ENCODE results near the gene ASB1. TPM values are rescaled to one million over a fixed set of nuclear protein-coding genes. Genes with fewer than 3 reads are reported as not detected.

Gene ASB1
- polyA plus RNA-seq, 1 of the 3 experiments (the other 2 are of a cell fraction) = 33.3 TPM

DNA sequence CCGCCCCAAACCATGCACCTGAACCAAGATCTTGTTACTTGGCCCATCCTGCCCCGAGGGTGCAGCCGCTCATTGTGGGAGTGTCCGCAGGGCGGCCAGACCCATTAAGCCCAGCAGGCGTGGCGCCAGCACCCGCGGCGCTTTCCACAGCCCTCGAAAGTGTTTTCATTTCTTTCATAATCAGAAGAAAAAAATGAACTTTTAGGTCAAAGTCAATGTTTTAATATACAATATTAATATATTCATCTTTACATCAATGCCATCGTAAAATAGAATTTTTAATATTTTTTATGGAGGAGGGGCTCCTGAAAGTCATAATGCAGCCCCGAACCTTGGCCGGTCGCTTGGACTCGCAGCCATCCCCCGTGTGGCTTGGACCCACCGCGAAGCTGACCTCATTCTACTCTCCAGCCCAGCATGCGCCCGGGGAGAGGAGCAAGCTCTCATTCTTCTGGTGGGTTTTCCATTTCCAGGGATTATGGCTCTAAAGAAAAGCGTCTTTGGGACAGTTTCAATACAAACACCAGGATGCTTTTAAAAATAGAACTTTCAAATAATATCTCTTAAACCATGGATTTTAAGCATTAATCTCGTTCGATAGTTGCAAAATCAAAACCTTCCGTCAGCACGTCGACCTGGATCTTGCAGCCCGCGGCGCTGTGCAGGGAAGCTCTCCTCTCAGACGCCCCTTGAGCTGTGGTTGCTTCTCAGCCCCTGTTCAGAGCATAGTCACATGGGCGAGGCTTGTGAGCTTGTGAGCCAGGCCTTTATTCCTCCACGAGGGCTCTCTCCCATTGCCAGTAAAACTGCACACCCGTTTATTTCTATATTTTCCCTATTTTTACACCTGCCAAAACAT is 17.2 kb upstream of the ASB1 start:
- Histone ChIP-seq H3K4me1 (ENCODE audit: control insufficient read depth in 1 of 2, insufficient read depth in 2 of 2, low read depth in 1 of 2, low read length in 1 of 2) (peaks cover 0 to 2% of the 10 kb centered on the region in 2 experiments; a peak in 1 of 4 replicates), H3K27me3 (ENCODE audit: insufficient read depth) (no peaks in the 10 kb centered on the region), H4K20me1 (ENCODE audit: insufficient read depth) (no peaks in the 10 kb centered on the region), H3K36me3 (replicated peaks in 1 of 2; ENCODE audit: control insufficient read depth in 1 of 2, insufficient read depth in 2 of 2, low read length in 1 of 2) (peaks cover 0 to 3% of the 10 kb centered on the region in 2 experiments), H3K9me2 (no peaks in the 10 kb centered on the region), H3K4me3 (ENCODE audit: low read depth in 2 of 2, low read length in 1 of 2) (no peak overlapping the region), H3K27ac (ENCODE audit: low read depth in 2 of 2, low read length in 1 of 2) (no peak overlapping the region), H3K79me2 (ENCODE audit: insufficient read depth) (no peaks in the 10 kb centered on the region), H3K9me3 (no peaks in the 10 kb centered on the region), H3F3A (replicated peaks; ENCODE audit: insufficient read depth) (no peaks in the 10 kb centered on the region), H2AFZ (ENCODE audit: low read depth) (no peak overlapping the region), H3K4me2 (no peak overlapping the region), H3K9ac (no peak overlapping the region)
- 95% methylated on average over 34 of the region's 34 CpGs for WGBS (ENCODE audit: low lambda C conversion rate)
- no peak for DNase-seq
- TF ChIP-seq FOSL2 (IDR thresholded peaks at IDR 0.05; ENCODE audit: borderline replicate concordance, low read depth) = no peak
- ChIA-PET CTCF (no interaction called here), POLR2A (no interaction called here)

DNA sequence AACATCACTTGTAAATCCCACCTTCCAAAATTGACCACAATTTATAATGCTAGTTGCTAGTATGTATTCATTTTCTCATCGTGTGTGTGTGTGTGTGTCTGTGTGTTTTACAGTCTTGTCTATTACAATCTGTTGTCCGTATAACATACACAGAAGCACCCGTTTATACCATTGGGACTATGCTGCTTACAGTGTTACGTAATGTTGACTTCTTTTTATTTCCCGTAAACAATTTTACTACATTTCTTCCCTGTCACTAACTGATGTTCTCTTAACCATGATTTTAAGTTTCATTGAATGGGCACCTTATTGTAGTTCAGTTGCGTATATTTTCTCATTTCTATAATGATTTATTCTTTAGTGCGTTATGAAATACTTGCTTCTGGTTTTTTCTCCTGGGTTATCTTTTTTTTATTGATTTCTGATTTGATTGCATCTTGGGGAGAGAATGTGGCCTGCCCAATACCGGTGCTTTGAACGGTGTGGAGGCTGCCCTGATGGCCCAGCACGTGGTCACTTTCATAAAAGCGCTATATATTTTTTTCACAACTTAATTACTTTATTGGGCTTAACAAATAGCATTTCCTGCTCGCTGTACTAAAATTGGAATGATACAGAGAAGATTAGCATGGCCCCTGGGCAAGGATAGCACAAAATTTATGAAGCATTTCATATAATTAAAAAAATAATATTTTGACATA is 14.5 kb upstream of the ASB1 start:
- Histone ChIP-seq H3K27me3 (ENCODE audit: insufficient read depth) (no peaks in the 10 kb centered on the region), H3K36me3 (replicated peaks in 1 of 2; ENCODE audit: control insufficient read depth in 1 of 2, insufficient read depth in 2 of 2, low read length in 1 of 2) (peaks cover 0 to 7% of the 10 kb centered on the region in 2 experiments), H3K4me2 (no peak overlapping the region), H3F3A (replicated peaks; ENCODE audit: insufficient read depth) (no peaks in the 10 kb centered on the region), H3K9ac (no peak overlapping the region), H3K4me3 (ENCODE audit: low read depth in 2 of 2, low read length in 1 of 2) (no peak overlapping the region), H3K79me2 (ENCODE audit: insufficient read depth) (no peaks in the 10 kb centered on the region), H4K20me1 (ENCODE audit: insufficient read depth) (no peaks in the 10 kb centered on the region), H3K9me3 (no peaks in the 10 kb centered on the region), H3K9me2 (no peaks in the 10 kb centered on the region), H3K4me1 (ENCODE audit: control insufficient read depth in 1 of 2, insufficient read depth in 2 of 2, low read depth in 1 of 2, low read length in 1 of 2) (peaks cover 0 to 2% of the 10 kb centered on the region in 2 experiments; a peak in 1 of 4 replicates), H3K27ac (ENCODE audit: low read depth in 2 of 2, low read length in 1 of 2) (no peak overlapping the region), H2AFZ (ENCODE audit: low read depth) (no peak overlapping the region)
- POLR2A ChIA-PET = no interaction called here
- no peak for TF ChIP-seq RCOR1 (IDR thresholded peaks at IDR 0.05; ENCODE audit: low read length)
- no peak for TF ChIP-seq TEAD4 (IDR thresholded peaks at IDR 0.05; ENCODE audit: borderline replicate concordance, insufficient read depth)
- TF ChIP-seq RAD21 (IDR thresholded peaks at IDR 0.05; ENCODE audit: low read length) = no peak
- TF ChIP-seq JUND (IDR thresholded peaks at IDR 0.05) = no peak
- TF ChIP-seq GATA2 (CRISPR knock-in tag; IDR thresholded peaks at IDR 0.05) = no peak
- no peak for TF ChIP-seq SMC3 (IDR thresholded peaks at IDR 0.05; ENCODE audit: low read depth, low read length)
- TF ChIP-seq YY1 (IDR thresholded peaks at IDR 0.05; ENCODE audit: low read depth) = no peak
- TF ChIP-seq, protein P1, sequence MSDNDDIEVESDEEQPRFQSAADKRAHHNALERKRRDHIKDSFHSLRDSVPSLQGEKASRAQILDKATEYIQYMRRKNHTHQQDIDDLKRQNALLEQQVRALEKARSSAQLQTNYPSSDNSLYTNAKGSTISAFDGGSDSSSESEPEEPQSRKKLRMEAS (IDR thresholded peaks at IDR 0.05; ENCODE audit: low read depth) = no peak
- TF ChIP-seq NRF1 (IDR thresholded peaks at IDR 0.05; ENCODE audit: low read depth, low read length) = no peak
- TF ChIP-seq SIN3A (IDR thresholded peaks at IDR 0.05; ENCODE audit: borderline replicate concordance, low read depth, low read length) = no peak
- no peak for TF ChIP-seq RFX5 (IDR thresholded peaks at IDR 0.05; ENCODE audit: low read length)
- TF ChIP-seq, protein P2, sequence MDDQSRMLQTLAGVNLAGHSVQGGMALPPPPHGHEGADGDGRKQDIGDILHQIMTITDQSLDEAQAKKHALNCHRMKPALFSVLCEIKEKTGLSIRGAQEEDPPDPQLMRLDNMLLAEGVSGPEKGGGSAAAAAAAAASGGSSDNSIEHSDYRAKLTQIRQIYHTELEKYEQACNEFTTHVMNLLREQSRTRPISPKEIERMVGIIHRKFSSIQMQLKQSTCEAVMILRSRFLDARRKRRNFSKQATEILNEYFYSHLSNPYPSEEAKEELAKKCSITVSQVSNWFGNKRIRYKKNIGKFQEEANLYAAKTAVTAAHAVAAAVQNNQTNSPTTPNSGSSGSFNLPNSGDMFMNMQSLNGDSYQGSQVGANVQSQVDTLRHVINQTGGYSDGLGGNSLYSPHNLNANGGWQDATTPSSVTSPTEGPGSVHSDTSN (IDR thresholded peaks at IDR 0.05) = no peak
- TF ChIP-seq ELF1 (IDR thresholded peaks at IDR 0.05) = no peak
- WGBS (ENCODE audit: low lambda C conversion rate) = 81% methylated on average over 12 of the region's 12 CpGs
- CTCF ChIA-PET = no interaction called here
- DNase-seq = no peak

All from SK-N-SH (cell line).